ENCODE results near the gene ECT2. TPM values are rescaled to one million over a fixed set of nuclear protein-coding genes. Genes with fewer than 3 reads are reported as not detected.

The ECT2 gene
- total RNA-seq, 1 donor from 2014 or later = 20.9 TPM

DNA sequence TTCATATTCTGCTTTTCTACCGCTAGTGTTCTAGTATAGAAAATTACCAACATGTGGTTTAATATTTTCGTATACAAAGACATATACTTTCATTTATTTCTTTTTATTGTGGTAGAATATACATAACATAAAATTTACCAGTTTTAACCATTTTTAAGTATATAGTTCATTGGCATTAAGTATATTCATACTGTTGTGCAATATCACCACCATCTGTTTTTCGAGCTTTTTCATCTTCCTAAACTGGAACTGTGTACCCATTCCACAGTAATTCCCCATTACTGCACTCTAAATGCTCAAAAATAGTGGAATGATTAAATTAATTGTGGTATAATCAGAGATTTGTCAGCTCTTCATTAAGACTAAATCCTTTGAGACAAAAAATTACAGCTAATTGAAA lies 62.9 kb downstream of the ECT2 start:
- H3K4me1 Mint-ChIP-seq = peaks cover 3% of the 10 kb centered on the region
- H3K36me3 Mint-ChIP-seq = peaks cover 9% of the 10 kb centered on the region
- no peak overlapping the region for H3K4me3 Mint-ChIP-seq
- no peaks in the 10 kb centered on the region for H3K27me3 Mint-ChIP-seq (ENCODE audit: low read depth)
- TF ChIP-seq, protein P1, sequence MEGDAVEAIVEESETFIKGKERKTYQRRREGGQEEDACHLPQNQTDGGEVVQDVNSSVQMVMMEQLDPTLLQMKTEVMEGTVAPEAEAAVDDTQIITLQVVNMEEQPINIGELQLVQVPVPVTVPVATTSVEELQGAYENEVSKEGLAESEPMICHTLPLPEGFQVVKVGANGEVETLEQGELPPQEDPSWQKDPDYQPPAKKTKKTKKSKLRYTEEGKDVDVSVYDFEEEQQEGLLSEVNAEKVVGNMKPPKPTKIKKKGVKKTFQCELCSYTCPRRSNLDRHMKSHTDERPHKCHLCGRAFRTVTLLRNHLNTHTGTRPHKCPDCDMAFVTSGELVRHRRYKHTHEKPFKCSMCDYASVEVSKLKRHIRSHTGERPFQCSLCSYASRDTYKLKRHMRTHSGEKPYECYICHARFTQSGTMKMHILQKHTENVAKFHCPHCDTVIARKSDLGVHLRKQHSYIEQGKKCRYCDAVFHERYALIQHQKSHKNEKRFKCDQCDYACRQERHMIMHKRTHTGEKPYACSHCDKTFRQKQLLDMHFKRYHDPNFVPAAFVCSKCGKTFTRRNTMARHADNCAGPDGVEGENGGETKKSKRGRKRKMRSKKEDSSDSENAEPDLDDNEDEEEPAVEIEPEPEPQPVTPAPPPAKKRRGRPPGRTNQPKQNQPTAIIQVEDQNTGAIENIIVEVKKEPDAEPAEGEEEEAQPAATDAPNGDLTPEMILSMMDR (IDR thresholded peaks at IDR 0.05; ENCODE audit: unreplicated experiment) = no peak
- no peak overlapping the region for H3K27ac Mint-ChIP-seq
- H3K9me3 Mint-ChIP-seq = peaks cover 2% of the 10 kb centered on the region
- no peak for DNase-seq (ENCODE audit: low spot score in 2 of 2, unreplicated experiment in 2 of 2)

GRCh38 chr3:172814738-172815137 lies 64.2 kb downstream of the ECT2 start:
- H3K4me1 Mint-ChIP-seq = peaks cover 3% of the 10 kb centered on the region
- no peak for DNase-seq (ENCODE audit: low spot score in 2 of 2, unreplicated experiment in 2 of 2)
- TF ChIP-seq, protein P1 (IDR thresholded peaks at IDR 0.05; ENCODE audit: unreplicated experiment) = no peak
- no peak overlapping the region for H3K27ac Mint-ChIP-seq
- H3K9me3 Mint-ChIP-seq = no peaks in the 10 kb centered on the region
- no peaks in the 10 kb centered on the region for H3K27me3 Mint-ChIP-seq (ENCODE audit: low read depth)
- peaks cover 4% of the 10 kb centered on the region for H3K36me3 Mint-ChIP-seq
- no peak overlapping the region for H3K4me3 Mint-ChIP-seq

- no peak for DNase-seq (ENCODE audit: low spot score in 2 of 2, unreplicated experiment in 2 of 2)
- Mint-ChIP-seq H3K36me3 (peaks cover 9% of the 10 kb centered on the region), H3K4me3 (no peak overlapping the region), H3K4me1 (peaks cover 3% of the 10 kb centered on the region), H3K27me3 (ENCODE audit: low read depth) (no peaks in the 10 kb centered on the region), H3K27ac (no peak overlapping the region), H3K9me3 (no peaks in the 10 kb centered on the region)
- TF ChIP-seq, protein P1 (IDR thresholded peaks at IDR 0.05; ENCODE audit: unreplicated experiment) = no peak
Observed at GRCh38 chr3:172815857-172816256, 65.3 kb downstream of the ECT2 start.

DNA sequence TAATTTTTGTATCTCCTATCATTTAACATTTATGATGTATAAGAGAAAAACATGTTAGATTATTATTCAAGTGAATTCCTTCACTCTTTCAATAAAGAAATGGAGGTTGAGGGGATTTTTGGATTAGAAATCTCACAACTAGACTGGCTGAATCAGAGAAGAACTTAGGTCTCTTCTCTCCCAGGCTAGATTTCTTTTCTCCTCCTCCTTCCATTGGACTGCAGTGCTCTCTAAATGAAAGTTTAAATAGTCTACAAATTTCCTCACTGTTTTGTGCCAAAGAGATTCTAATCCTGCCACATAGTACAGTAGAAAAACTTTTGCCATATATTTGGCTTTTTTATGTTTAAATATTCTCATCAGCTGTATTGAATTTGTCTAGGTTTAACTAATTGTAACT lies 65.8 kb downstream of the ECT2 start:
- Mint-ChIP-seq H3K9me3 (no peaks in the 10 kb centered on the region), H3K27me3 (ENCODE audit: low read depth) (no peaks in the 10 kb centered on the region), H3K36me3 (peaks cover 10% of the 10 kb centered on the region), H3K4me3 (no peak overlapping the region), H3K27ac (no peak overlapping the region), H3K4me1 (peaks cover 3% of the 10 kb centered on the region)
- no peak for DNase-seq (ENCODE audit: low spot score in 2 of 2, unreplicated experiment in 2 of 2)
- TF ChIP-seq, protein P1 (IDR thresholded peaks at IDR 0.05; ENCODE audit: unreplicated experiment) = no peak

DNA sequence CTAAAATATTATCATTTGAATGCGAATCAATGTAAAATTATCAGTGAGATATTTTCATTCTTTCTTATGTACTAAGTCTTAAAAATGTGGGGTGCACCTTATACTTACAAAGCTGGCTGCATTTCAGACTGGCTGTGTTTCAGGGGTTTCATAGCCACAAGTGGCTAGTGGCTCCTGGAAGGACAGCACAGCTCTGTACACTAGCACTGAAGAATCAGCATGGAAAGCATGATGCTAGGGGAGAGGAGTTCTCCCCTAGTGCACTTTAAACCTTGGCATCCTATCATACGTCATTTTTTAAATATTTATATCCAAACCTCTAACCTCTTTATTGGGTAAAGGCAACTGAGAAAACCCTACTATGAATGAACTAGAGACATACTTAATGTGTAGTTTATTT lies 66.4 kb downstream of the ECT2 start:
- Mint-ChIP-seq H3K27ac (no peak overlapping the region), H3K27me3 (ENCODE audit: low read depth) (no peaks in the 10 kb centered on the region), H3K4me3 (no peak overlapping the region), H3K36me3 (peaks cover 15% of the 10 kb centered on the region), H3K4me1 (peaks cover 3% of the 10 kb centered on the region), H3K9me3 (no peaks in the 10 kb centered on the region)
- no peak for DNase-seq (ENCODE audit: low spot score in 2 of 2, unreplicated experiment in 2 of 2)
- TF ChIP-seq, protein P1 (IDR thresholded peaks at IDR 0.05; ENCODE audit: unreplicated experiment) = no peak

DNA sequence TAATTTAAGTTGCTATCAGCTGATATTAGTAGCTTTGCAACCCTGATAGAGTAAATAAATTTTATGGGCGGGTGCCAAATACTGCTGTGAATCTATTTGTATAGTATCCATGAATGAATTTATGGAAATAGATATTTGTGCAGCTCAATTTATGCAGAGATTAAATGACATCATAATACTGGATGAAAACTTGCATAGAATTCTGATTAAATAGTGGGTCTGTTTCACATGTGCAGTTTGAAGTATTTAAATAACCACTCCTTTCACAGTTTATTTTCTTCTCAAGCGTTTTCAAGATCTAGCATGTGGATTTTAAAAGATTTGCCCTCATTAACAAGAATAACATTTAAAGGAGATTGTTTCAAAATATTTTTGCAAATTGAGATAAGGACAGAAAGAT lies 70.0 kb downstream of the ECT2 start:
- Mint-ChIP-seq H3K27ac (no peak overlapping the region), H3K36me3 (peaks cover 24% of the 10 kb centered on the region), H3K4me1 (peaks cover 6% of the 10 kb centered on the region), H3K27me3 (ENCODE audit: low read depth) (no peaks in the 10 kb centered on the region), H3K4me3 (no peak overlapping the region), H3K9me3 (peaks cover 13% of the 10 kb centered on the region)
- no peak for DNase-seq (ENCODE audit: low spot score in 2 of 2, unreplicated experiment in 2 of 2)
- TF ChIP-seq, protein P1 (IDR thresholded peaks at IDR 0.05; ENCODE audit: unreplicated experiment) = no peak
